NOMO-1 (cell line): ENCODE measurements around the gene JADE3.
A peak's percentile ranks its signal among the peaks of the same experiment; 100 is the strongest.

Experiments
- DNase-seq, 2 experiments: peaks; one replicate each; lab custom pipeline; 2025; ENCODE audit not compliant: unreplicated experiment in 2 of 2; lab: John Stamatoyannopoulos, UW

Gene JADE3

GRCh38 chrX:46992070-46992469, 79.8 kb downstream of the JADE3 start:
- DNase-seq = no peak

GRCh38 chrX:46994096-46994495, 81.9 kb downstream of the JADE3 start:
- DNase-seq = no peak

GRCh38 chrX:47012131-47012530, 99.9 kb downstream of the JADE3 start:
- no peak for DNase-seq

- peak in 1 of 2 experiments; percentile 21 for DNase-seq
These were observed 114.0 kb downstream of the JADE3 start for GRCh38 chrX:47026198-47026597.

GRCh38 chrX:47030339-47030738, 118.1 kb downstream of the JADE3 start:
- DNase-seq = peak; percentile 3 to 35

- DNase-seq = no peak
These were observed 135.8 kb downstream of the JADE3 start for GRCh38 chrX:47047989-47048388.

- DNase-seq = no peak
These were observed 147.1 kb downstream of the JADE3 start for GRCh38 chrX:47059142-47059874.

GRCh38 chrX:47060708-47061107, 148.5 kb downstream of the JADE3 start:
- no peak for DNase-seq

- DNase-seq = no peak
These were observed 149.2 kb downstream of the JADE3 start for GRCh38 chrX:47061238-47061919.

- DNase-seq = no peak
These were observed 151.0 kb downstream of the JADE3 start for GRCh38 chrX:47063179-47063578.

- no peak for DNase-seq
These were observed 156.0 kb downstream of the JADE3 start for GRCh38 chrX:47068214-47068613.

GRCh38 chrX:47068720-47069119, 156.5 kb downstream of the JADE3 start:
- DNase-seq = no peak

GRCh38 chrX:47078129-47079043, 166.2 kb downstream of the JADE3 start, which contains the start of gene RGN:
Gene RGN, plus strand, starts transcription at chrX:47078443. Its CDS starts 2,702 bp downstream, at chrX:47081145.
- DNase-seq = no peak

- no peak for DNase-seq
These were observed 168.1 kb downstream of the JADE3 start for GRCh38 chrX:47080215-47080914.

GRCh38 chrX:47080915-47081236, 168.7 kb downstream of the JADE3 start:
- no peak for DNase-seq

- DNase-seq = peak in 1 of 2 experiments; percentile 57
These were observed 179.0 kb downstream of the JADE3 start for GRCh38 chrX:47091149-47091775.

- peak in 1 of 2 experiments; percentile 24 for DNase-seq
These were observed 181.0 kb downstream of the JADE3 start for GRCh38 chrX:47093248-47093647.

- no peak for DNase-seq
These were observed 181.6 kb downstream of the JADE3 start for GRCh38 chrX:47093860-47094259.

- DNase-seq = no peak
These were observed 184.8 kb downstream of the JADE3 start for GRCh38 chrX:47097018-47097417.
